ENCODE data around the gene HIRIP3. TPM values are rescaled to one million over a fixed set of nuclear protein-coding genes. Genes with fewer than 3 reads are reported as not detected.

Gene HIRIP3
- total and polyA plus RNA-seq, 2 experiments from 2014 or later: 10.4 to 18.5 TPM

- Histone ChIP-seq H3K79me2 (replicated peaks; ENCODE audit: insufficient read depth) (no peaks in the 10 kb centered on the region), H3K9me2 (ENCODE audit: insufficient read depth) (no peaks in the 10 kb centered on the region), H3K27ac (ENCODE audit: low read depth) (no peak overlapping the region), H3F3A (replicated peaks; ENCODE audit: low read depth) (0 out of 2 replicates have a peak, but pooled peaks cover 3% of the 10 kb centered on the region), H3K27me3 (ENCODE audit: insufficient read depth) (peaks cover 7% of the 10 kb centered on the region; the same call in 1 of the 2 replicates), H3K4me3 (no peak overlapping the region), H3K36me3 (ENCODE audit: insufficient read depth) (no peaks in the 10 kb centered on the region), H2AFZ (no peak overlapping the region), H3K4me1 (ENCODE audit: insufficient read depth) (no peaks in the 10 kb centered on the region), H4K20me1 (replicated peaks; ENCODE audit: insufficient read depth) (no peaks in the 10 kb centered on the region), H3K4me2 (no peak overlapping the region)
- Mint-ChIP-seq H3K27ac (no peak overlapping the region), H3K27me3 (ENCODE audit: insufficient read depth, low read depth, poor library complexity) (peaks cover 10% of the 10 kb centered on the region), H3K4me1 (no peaks in the 10 kb centered on the region), H3K9me3 (peaks cover 3% of the 10 kb centered on the region; the same call in 1 of the 3 replicates), H3K4me3 (no peak overlapping the region), H3K36me3 (ENCODE audit: low read depth) (no peaks in the 10 kb centered on the region)
- DNase-seq (ENCODE audit: low spot score) (no peak), ATAC-seq (no peak)
- TF ChIP-seq EZH2phosphoT487 (IDR thresholded peaks at IDR 0.05; ENCODE audit: unreplicated experiment) (no peak), REST (IDR thresholded peaks at IDR 0.05; ENCODE audit: unreplicated experiment) (no peak), EZH2 (IDR thresholded peaks at IDR 0.05; ENCODE audit: low read depth, unreplicated experiment) (no peak), JUNB (IDR thresholded peaks at IDR 0.05; ENCODE audit: unreplicated experiment) (no peak), STAT1 (IDR thresholded peaks at IDR 0.05; ENCODE audit: unreplicated experiment) (no peak), CREB1 (CRISPR knock-in tag; IDR thresholded peaks at IDR 0.05; ENCODE audit: low read depth) (no peak), NANOG (IDR thresholded peaks at IDR 0.05; ENCODE audit: borderline replicate concordance) (no peak), ZNF462 (CRISPR knock-in tag; IDR thresholded peaks at IDR 0.05) (no peak), ETS1 (IDR thresholded peaks at IDR 0.05) (no peak)
- TF ChIP-seq, protein P1, sequence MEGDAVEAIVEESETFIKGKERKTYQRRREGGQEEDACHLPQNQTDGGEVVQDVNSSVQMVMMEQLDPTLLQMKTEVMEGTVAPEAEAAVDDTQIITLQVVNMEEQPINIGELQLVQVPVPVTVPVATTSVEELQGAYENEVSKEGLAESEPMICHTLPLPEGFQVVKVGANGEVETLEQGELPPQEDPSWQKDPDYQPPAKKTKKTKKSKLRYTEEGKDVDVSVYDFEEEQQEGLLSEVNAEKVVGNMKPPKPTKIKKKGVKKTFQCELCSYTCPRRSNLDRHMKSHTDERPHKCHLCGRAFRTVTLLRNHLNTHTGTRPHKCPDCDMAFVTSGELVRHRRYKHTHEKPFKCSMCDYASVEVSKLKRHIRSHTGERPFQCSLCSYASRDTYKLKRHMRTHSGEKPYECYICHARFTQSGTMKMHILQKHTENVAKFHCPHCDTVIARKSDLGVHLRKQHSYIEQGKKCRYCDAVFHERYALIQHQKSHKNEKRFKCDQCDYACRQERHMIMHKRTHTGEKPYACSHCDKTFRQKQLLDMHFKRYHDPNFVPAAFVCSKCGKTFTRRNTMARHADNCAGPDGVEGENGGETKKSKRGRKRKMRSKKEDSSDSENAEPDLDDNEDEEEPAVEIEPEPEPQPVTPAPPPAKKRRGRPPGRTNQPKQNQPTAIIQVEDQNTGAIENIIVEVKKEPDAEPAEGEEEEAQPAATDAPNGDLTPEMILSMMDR (conservative IDR thresholded peaks at IDR 0.05; ENCODE audit: low read depth in 2 of 2): no peak
Observed at GRCh38 chr16:30040221-30040620, 44.8 kb upstream of the HIRIP3 start.

Data from GM23338 (cell line).